MG63 (cell line): ENCODE measurements around the gene TMC3. TPM values are rescaled to one million over a fixed set of nuclear protein-coding genes. Genes with fewer than 3 reads are reported as not detected.
A peak's percentile ranks its signal among the peaks of the same experiment; 100 is the strongest.
"Not testable (repeated sequence)": the region's sequence is repeated elsewhere in the genome, so short reads cannot be mapped to it uniquely, and the experiment has no call there.

Experiments used
- DNase-seq: peaks from one replicate; pipeline ENCODE4 v3.0.0-alpha.2; 2020
- H3K27me3 ChIP-seq: fragments of 250-450 bp; sonication (Bioruptor Pico); 2 replicates; pipeline ENCODE4 v1.5.1; 2020; ENCODE audit warnings: mild to moderate bottlenecking, moderate library complexity
- H3K36me3 ChIP-seq: fragments of 250-450 bp; sonication (Bioruptor Pico); 2 replicates; pipeline ENCODE4 v1.5.1; 2020; ENCODE audit warnings: mild to moderate bottlenecking, moderate library complexity
- H3K4me3 ChIP-seq: fragments of 250-450 bp; sonication (Bioruptor Pico); 2 replicates; pipeline ENCODE4 v1.5.1; 2020; ENCODE audit warnings: mild to moderate bottlenecking, moderate library complexity
- H3K9me3 ChIP-seq: fragments of 250-450 bp; sonication (Bioruptor Pico); 2 replicates; pipeline ENCODE4 v1.5.1; 2020; ENCODE audit warnings: mild to moderate bottlenecking, moderate library complexity
- total RNA-seq: library from RNA; depleted of rRNA; stranded (reverse); fragments of >200 nt; shearing (Covaris generic); gene quantifications from 2 replicates; pipeline ENCODE4 v1.2.3, GENCODE V29; 2014; ENCODE audit warnings: low replicate concordance

The TMC3 gene
- total RNA-seq, 1 experiment from 2014 or later, result not detected

DNA sequence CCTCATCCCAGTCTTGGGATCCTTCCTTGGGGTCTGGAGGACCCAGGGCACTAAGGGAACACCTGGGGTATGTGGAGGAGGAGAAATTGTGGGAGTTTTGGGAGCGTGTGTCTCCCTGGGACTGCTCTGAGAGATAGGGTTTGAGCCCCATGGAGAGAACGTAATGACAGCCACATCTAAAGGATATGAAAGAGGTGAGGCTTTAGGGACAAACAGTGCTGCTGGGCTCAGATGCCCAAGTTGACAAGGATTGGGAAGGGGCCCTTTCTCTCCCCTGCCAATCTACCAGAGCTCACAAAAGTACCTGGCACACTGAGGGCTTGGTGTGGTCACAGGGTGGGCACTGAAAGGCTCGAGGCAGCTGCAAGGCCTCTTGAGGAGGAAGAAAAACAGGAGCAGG, 36.8 kb downstream of the TMC3 start:
- no peaks in the 10 kb centered on the region for H3K9me3 ChIP-seq
- H3K4me3 ChIP-seq, result no peak overlapping the region
- DNase-seq, result no peak
- no peaks in the 10 kb centered on the region for H3K36me3 ChIP-seq
- H3K27me3 ChIP-seq, result no peaks in the 10 kb centered on the region

DNA sequence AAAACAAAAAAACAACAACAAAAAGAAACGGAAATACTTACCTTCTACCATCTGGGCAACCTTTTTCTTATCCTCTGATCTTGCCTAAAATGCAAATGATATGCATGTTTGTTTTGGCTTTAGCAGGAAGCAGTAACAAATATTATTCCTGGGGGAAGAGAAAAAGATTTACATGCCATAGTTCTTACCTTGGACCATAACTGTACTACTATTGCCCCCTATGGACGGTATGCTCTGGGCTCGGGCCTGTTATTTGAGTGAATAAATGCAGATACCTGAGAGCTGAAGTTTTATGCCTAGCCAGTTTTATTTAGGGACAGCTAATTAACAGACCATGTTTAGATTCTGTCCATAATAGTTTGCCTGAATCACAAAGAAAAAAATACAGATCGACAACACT, 37.4 kb downstream of the TMC3 start:
- no peaks in the 10 kb centered on the region for H3K9me3 ChIP-seq
- no peak overlapping the region for H3K4me3 ChIP-seq
- no peaks in the 10 kb centered on the region for H3K27me3 ChIP-seq
- DNase-seq, result peak; percentile 30
- H3K36me3 ChIP-seq, result no peaks in the 10 kb centered on the region

DNA sequence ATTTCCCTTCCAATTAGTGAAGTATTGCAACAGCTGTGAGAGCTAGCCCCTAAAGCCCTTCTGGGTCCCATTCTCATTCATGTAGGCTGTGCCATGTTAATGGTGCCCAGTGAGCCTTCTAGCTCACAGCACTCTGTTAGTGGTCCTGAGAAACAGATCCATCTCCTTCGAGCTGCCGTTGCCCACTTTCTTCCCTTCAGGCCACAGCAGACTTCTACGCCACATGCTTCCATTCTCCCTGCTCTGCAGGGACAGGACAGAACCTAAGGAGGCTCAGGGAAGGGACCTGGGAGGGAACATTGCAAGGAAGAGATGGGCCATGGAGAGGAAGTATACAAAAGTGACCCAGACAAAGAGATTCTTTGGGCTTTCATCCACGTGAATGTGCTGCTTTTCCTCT, 38.4 kb downstream of the TMC3 start:
- Histone ChIP-seq H3K27me3 (no peaks in the 10 kb centered on the region), H3K9me3 (no peaks in the 10 kb centered on the region), H3K4me3 (no peak overlapping the region), H3K36me3 (no peaks in the 10 kb centered on the region)
- DNase-seq, result no peak

DNA sequence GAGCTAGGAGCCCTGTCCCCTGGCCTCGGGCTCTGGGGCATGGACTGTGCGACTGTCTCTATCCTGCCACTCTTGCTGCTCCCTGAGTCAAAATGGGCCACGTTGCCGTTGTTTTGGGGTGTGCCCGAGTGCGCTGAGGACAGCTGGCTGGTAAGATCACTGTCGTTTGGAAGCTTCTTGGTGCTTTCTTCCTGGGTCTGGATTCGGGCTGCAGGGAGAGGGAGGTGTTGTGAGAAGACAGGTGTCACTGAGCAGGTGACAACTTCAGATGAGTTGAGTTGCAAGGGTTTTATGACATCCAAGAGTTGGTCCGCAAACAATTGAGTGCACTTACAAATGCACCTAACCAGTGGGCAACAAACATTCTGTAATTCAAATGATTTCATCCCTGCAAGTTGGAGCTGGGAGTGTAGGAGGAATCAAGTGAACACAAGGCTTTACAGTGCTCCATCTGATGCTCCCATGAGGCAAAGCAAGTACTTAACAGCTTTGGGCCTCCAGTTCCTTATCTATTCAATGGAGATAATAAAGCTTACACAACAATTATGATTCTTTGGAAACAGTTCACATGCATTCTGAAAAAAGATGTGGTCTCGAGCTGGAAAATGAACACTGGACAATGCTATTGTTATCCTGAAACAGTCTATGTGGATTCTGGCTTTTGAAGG, 39.1 kb downstream of the TMC3 start:
- Histone ChIP-seq H3K36me3 (no peaks in the 10 kb centered on the region), H3K4me3 (no peak overlapping the region), H3K9me3 (no peaks in the 10 kb centered on the region), H3K27me3 (no peaks in the 10 kb centered on the region)
- DNase-seq, result no peak

DNA sequence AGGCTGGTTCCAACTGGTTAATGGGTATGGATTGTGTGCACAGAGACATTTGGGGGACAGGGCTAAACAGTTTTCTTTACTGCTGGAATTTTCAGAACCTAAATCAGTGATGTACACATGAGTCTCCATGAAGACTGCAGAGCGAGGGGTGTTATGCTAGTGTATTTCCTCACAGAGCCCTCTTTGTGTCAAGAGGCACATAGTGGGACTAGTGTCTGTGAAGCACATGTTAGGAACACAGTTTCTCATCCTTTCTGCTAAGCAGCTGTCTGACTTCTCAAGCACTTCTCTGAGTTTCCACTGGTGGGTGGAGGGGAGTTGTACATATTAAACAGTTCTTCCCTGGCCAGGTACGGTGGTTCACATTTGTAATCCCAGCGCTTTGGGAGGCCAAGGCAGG, 40.6 kb downstream of the TMC3 start:
- Histone ChIP-seq H3K36me3 (no peaks in the 10 kb centered on the region), H3K4me3 (no peak overlapping the region), H3K9me3 (no peaks in the 10 kb centered on the region), H3K27me3 (no peaks in the 10 kb centered on the region)
- no peak for DNase-seq

GRCh38 chr15:81332326-81332725, 41.7 kb downstream of the TMC3 start:
- Histone ChIP-seq H3K9me3 (no peaks in the 10 kb centered on the region), H3K27me3 (no peaks in the 10 kb centered on the region), H3K4me3 (no peak overlapping the region), H3K36me3 (no peaks in the 10 kb centered on the region)
- DNase-seq, result no peak

GRCh38 chr15:81331600-81331999, 42.4 kb downstream of the TMC3 start:
- no peaks in the 10 kb centered on the region for H3K9me3 ChIP-seq
- no peak overlapping the region for H3K4me3 ChIP-seq
- no peaks in the 10 kb centered on the region for H3K27me3 ChIP-seq
- H3K36me3 ChIP-seq, result no peaks in the 10 kb centered on the region
- DNase-seq, result no peak

DNA sequence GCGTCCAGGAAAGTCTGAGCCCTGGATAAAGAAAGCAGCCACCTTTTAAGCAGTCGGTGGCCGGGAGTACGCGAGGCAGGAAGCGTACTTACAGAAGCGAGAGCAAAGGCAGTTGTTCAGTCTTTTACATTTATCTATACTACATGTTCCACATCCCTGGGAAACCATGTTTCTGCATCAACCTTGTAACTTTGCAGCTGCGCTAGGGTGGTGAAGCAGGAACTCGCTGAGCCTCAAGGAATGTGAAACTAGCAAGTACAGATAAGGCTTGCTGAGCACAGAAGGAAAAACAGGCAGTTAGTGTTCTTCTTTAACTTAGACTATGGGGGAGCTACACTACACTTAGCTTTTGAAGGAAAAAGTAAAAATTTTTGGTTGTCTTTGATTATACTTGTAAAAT, 42.9 kb downstream of the TMC3 start:
- H3K4me3 ChIP-seq, DNase-seq, H3K36me3 ChIP-seq, H3K9me3 ChIP-seq, H3K27me3 ChIP-seq: not testable (repeated sequence)

DNA sequence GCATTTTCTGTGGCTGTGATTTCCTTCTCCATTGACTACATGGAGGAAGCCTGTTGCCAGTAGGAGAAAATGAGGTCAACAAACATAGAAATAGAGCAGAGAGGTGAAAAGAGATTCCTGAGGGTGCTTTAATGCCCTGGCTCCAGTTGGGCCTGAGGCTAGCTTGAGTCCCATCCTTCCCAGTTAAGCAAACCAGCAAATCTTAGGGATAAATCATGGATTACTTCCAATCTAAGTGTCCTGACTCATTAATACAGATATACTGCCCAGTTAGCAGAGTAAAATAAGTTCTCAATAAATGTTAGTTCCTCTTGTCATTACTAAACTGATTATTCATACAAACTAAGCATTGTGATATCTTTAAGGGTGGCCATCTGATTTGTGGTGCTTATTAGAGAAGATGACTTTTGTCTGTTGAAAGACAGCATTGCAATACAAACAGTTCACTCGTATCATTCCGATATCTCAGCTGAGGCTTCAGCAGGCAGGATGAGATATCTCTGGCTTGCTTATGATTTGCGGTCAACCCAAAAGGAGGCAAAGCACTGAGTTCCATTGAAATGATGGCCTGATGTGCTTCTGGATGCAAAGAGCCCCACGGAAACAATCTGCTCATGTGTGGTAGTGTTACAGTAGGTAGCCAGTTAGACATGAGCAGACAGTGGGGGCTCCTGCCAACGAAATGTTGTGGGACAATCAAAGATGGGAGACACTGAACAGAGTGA, 43.5 kb downstream of the TMC3 start:
- no peak overlapping the region for H3K4me3 ChIP-seq
- H3K36me3 ChIP-seq, result no peaks in the 10 kb centered on the region
- H3K27me3 ChIP-seq, result no peaks in the 10 kb centered on the region
- DNase-seq, result no peak
- H3K9me3 ChIP-seq, result no peaks in the 10 kb centered on the region

- Histone ChIP-seq H3K27me3 (no peaks in the 10 kb centered on the region), H3K4me3 (no peak overlapping the region), H3K36me3 (no peaks in the 10 kb centered on the region), H3K9me3 (no peaks in the 10 kb centered on the region)
- no peak for DNase-seq
Observed at GRCh38 chr15:81329446-81329845, 44.6 kb downstream of the TMC3 start.

DNA sequence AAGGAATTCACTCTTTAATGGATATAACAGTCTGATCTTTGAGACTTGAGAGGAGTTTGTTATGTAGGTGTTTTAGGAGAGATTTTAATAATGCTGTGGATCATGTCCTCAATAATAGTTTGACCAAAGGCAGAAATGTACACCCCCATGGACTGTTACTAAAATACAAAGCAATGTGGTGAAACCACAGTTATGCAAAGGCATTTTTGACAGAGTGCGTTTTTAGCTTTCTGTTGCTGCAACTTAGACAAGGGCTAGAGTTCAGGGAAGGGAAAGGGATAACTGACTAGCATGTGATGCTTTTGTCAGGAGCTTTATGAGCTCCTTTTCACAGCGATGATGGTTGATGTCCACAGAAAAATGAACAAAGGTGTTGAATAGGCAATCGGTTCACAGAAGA, 46.5 kb downstream of the TMC3 start:
- no peak for DNase-seq
- Histone ChIP-seq H3K27me3 (no peaks in the 10 kb centered on the region), H3K36me3 (no peaks in the 10 kb centered on the region), H3K9me3 (no peaks in the 10 kb centered on the region), H3K4me3 (no peak overlapping the region)

- Histone ChIP-seq H3K36me3 (no peaks in the 10 kb centered on the region), H3K9me3 (no peaks in the 10 kb centered on the region), H3K4me3 (no peak overlapping the region), H3K27me3 (no peaks in the 10 kb centered on the region)
- no peak for DNase-seq
Observed at GRCh38 chr15:81326466-81327212, 47.4 kb downstream of the TMC3 start.

- Histone ChIP-seq H3K9me3 (no peaks in the 10 kb centered on the region), H3K4me3 (peak within 1 kb of the TSS; percentile 62), H3K27me3 (no peaks in the 10 kb centered on the region), H3K36me3 (peaks cover 3% of the 10 kb centered on the region; the same call in 1 of the 2 replicates)
- peak; percentile 99 for DNase-seq
Observed at GRCh38 chr15:81323944-81324881, 49.8 kb downstream of the TMC3 start, which contains the start of gene STARD5. STARD5 (minus strand) TSS chr15:81324141; CDS start chr15:81324099, 42 bp downstream.

DNA sequence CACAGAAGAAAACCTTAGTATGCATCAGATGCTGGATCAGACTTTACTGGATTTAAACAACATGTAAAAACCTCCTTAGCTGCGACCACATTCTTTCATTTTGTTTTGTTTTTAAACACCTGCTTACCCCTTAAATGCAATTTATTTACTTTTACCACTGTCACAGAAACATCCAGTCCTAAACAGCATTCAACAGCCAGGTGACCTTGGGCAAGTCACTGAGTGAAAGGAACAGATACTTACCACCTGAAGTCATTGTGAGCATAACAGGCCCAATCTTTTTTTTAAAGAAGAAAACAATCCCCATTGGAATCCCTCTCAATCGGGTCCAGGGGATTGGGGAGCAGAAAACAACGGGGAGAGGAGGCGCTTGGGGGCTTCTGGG, 50.5 kb downstream of the TMC3 start:
- Histone ChIP-seq H3K27me3 (no peaks in the 10 kb centered on the region), H3K36me3 (peaks cover 4% of the 10 kb centered on the region; the same call in 1 of the 2 replicates), H3K4me3 (peak overlapping the region; percentile 62), H3K9me3 (no peaks in the 10 kb centered on the region)
- no peak for DNase-seq

- Histone ChIP-seq H3K9me3 (no peaks in the 10 kb centered on the region), H3K4me3 (no peak overlapping the region), H3K27me3 (no peaks in the 10 kb centered on the region), H3K36me3 (peaks cover 10% of the 10 kb centered on the region; the same call in 1 of the 2 replicates)
- no peak for DNase-seq
Observed at GRCh38 chr15:81322676-81323253, 51.2 kb downstream of the TMC3 start.

- Histone ChIP-seq H3K36me3 (peaks cover 14% of the 10 kb centered on the region), H3K9me3 (no peaks in the 10 kb centered on the region), H3K4me3 (no peak overlapping the region), H3K27me3 (no peaks in the 10 kb centered on the region)
- no peak for DNase-seq
Observed at GRCh38 chr15:81321667-81322066, 52.3 kb downstream of the TMC3 start.
